Left forelimb (tissue), 1 donor: Measurements from ENCODE around the gene CEBPZOS.
A peak's percentile ranks its signal among the peaks of the same experiment; 100 is the strongest.

ENCODE experiments used
- DNase-seq: peaks from one replicate; pipeline ENCODE4 v3.0.0-alpha.2; 2018; ENCODE audit warnings: low spot score

CEBPZOS gene

DNA sequence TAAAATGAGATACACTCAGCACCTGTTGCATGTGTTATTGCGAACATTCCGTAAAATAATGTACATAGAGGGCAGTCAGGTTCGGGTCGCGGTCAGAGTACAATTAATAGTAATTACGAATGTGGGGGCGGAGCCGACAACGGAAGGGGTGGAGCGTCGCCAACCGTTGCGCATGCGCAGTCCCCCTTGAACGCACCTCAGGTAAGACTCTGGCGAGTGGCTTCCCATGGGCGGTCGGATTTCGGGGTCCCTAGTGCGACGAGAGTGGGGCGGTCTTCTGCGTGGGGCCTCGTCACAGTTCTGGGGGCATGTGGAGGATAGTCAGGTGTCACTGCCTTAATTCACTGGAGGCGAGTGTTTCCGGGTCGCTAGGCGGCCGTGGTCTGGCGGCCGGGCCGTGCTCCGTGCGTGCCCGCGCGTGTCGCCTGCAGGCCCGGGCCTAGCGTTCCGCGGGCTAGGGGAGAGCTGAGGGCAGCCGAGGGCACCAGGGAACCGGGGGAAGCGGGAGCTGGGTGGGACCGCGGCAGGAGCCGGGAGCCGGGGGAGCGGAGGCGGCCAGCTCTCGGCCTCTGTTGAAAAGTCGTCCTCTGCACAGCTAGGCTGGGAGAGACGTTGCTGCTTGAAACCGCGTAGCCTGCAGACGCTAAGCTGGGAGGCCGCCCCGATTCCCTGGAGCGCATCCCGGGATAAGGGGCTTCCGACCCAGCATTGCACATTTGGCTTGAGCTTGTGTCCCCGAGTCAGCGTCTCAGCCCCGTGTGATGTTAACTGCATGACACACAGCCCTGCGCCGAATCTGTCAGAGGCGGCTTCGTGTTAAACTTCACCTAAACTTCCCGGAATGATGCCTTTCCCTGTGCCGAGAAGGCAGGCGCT lies at the start of gene CEBPZOS:
Gene CEBPZOS (plus strand): TSS at position 177 of the 876 bp plus-strand sequence. CDS start 3,209 bp downstream, outside the sequence.
- DNase-seq = peak; percentile 92

DNA sequence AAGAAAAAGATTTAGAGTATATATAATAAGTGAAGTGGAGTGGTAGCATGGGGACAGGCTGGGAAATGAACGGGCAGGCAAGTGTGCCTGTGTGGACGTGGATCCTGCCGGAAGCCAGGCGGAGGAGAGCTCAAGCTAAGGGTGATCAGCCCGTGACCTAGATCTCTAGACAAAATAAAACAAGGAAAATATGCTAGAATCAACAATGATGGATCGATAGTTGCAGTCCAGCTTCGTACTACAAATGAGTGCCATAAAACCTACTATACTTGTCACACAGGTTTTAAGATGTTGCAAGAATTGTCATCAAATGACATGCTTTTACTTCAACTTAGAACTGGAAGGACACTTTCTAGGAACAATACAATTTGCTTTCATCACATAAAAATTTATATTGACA lies 48.0 kb upstream of the CEBPZOS start:
- DNase-seq = no peak

DNA sequence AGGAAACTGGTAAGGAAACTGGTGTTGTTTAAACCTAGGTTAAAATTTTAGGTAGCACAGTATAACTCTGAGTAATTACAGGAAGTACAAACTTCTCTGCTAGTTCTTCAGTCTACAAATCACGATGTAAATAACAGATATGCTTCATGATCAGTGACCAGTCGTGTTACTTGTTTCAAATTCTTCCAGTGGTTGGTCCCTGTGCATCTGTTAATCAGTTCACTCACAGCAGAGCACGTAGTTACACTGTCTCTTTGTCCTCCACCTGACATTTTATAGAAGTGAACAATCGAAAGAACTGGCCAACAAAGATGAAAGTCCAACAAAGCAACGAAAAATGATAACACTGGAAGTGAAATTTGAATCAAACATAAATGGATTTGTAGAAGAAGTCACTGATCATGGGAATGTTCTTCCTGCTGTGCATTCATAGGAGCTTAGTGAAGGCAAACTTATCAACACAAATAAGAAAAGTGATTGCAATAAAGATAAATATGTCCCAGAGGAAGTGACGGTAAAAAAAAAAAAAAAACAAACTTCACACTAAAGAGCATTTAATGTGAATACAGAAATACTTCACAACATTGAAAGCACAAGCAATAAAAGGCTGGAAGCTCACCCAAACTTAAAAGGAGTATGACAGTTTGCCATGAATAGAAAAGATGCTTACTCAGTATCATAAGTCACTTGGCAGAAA lies 46.5 kb upstream of the CEBPZOS start:
- DNase-seq = no peak

DNA sequence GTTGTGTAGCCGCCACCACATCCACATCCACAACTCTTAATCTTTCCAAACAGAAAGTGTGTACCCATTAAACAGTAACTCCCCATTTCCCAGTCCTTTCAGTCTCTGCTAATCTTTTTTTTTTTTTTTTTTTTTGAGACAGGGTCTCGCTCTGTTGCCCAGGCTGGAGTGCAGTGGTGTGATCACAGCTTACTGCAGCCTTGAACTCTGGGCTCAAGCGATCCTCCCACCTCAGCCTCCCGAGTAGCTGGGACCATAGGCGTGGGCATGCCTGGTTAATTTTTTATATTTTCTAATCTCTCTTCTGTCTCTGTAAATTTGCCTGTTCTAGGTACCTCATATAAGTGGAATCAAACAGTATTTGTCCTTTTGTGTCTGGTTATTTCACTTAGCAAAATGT lies 43.1 kb upstream of the CEBPZOS start:
- no peak for DNase-seq

DNA sequence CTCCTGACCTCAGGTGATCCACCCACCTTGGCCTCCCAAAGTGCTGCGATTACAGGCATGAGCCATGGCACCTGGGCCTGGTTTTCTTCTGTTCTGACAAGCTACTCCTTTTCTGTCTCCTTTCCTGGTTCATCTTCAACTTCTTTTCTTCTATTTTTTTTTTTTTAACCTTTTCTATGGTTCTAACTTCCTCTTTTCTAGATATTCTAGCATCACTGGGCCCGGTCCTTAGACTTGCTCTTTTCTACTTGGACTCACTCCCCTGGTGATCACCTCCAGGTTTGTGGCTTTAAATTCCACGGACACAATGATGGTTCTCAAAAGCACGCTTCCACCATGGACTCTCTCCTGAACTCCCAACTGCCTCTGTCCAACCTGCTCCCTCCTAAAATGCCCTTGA lies 41.5 kb upstream of the CEBPZOS start:
- DNase-seq = no peak

DNA sequence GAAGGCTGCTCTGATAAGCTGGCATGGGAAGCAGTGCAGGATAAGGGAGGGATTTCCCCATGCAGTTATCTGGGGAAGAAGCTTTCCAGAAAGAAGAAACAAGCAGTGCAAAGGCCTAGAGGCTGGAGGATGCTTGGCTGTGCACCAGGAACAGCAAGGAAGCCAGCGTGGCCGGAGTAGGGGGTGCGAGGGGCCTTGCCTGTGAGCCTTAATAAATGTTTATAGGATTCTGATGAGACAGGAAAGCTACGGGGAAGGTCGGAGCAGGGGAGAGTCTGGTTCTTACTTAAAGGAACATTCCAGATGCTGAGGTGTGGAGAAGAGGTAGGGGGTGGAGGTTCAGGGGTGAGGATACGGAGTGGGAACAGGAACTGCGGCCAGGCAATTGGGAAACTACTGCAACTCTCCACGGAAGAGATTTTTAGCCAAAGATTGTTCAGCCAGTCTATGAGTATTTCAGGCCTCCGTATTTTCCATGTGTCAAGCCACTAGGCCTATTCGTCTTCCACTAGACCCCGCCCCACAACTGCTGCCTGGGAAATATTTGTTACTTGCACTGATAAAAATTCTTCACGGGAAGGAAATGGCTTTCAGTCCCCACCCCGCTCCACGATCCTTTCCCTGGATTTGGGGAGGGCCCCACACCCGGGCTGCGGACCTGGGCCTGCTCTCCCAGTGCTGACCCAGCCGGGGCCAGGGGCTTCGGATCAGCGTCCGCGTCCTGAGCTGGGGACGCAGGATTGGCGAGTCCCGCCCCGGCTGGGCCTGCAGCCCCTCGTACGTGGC lies 40.0 kb upstream of the CEBPZOS start:
- DNase-seq = peak; percentile 84

DNA sequence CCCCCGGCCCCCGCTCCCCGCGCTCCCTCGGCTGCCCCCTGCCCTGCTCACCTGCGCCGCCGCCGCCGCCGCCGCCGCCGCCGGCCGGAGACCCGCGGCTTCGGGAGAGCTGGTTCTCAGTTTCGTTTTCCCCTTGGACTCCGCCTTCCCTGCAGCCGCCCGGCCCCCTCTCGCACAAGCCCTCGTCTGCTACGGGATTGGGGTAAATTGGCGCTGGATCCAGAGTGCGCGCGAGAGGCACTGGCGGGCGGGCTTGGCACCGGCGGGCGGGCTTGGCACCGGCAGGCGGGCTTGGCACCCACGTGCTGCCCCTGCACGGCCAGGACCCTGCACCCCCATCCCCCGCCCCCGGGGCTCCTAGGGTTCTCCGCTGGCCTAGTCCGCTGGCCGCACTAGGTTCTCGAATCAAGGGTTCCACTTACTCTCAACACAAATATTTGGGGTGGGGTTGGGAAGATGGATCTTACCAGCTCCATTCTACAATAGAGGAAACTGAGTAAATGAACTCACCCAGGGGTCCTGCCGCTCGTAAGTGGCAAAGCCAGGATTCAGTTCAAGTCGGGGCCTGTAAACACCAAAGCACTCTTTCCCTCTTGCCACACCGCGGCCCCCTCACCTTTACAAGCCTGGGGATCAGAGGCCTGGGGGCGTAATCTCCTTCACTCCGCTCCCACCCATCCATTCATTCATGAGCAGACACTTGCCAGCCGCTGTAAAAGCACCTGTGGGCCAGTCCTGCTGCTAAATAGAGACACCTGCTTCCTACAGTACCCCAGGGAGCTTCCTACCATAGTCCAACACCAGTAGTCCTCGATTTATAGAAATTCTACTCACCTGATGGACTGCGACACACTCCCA lies 39.2 kb upstream of the CEBPZOS start, which contains the start of gene EIF2AK2:
Gene EIF2AK2 (minus strand): TSS at position 124 of the 858 bp plus-strand sequence. CDS start 9,174 bp downstream, outside the sequence.
- DNase-seq = peak; percentile 91

DNA sequence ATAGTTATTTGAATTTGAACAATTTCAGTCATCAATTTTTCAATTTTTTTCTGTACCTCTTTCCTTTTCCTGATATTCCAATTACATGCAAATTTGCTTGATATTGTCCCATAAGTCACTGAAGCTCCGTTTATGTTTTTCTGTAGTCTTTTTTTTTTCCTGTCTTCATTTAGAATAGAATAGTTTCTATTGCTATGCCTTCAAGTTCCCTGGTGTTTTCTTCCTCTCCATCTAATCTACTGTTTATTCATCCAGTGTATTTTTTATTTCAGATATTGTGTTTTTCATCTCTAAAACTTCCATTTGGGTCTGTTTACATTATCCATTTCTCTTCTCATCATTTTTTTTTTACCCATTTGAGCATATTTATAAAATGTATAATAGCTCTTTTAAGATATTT lies 31.5 kb upstream of the CEBPZOS start:
- DNase-seq = no peak

DNA sequence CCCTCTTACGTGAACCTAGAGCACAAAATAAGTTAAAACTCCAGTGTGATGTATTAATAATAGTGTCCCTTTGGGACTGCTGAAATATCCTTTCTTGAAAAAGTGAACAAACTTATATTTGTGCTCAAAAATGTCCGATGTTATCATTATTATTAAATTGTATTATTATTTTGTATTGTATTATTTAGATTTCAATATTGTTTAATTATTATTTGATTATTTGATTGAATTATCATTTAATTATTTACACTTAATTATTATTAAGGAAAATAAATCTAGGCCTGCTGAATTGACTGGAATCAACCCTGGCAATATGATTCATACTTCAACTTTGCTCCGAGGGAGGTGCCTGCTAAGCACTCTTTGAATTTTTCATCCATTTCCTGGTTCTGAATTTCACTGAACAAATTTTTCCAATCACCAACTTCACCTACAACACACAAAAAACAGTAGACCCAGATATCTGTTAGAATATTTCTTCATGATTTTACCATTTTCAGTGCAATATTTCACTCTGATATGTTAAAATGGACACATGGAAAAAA lies 28.6 kb upstream of the CEBPZOS start:
- DNase-seq = no peak

DNA sequence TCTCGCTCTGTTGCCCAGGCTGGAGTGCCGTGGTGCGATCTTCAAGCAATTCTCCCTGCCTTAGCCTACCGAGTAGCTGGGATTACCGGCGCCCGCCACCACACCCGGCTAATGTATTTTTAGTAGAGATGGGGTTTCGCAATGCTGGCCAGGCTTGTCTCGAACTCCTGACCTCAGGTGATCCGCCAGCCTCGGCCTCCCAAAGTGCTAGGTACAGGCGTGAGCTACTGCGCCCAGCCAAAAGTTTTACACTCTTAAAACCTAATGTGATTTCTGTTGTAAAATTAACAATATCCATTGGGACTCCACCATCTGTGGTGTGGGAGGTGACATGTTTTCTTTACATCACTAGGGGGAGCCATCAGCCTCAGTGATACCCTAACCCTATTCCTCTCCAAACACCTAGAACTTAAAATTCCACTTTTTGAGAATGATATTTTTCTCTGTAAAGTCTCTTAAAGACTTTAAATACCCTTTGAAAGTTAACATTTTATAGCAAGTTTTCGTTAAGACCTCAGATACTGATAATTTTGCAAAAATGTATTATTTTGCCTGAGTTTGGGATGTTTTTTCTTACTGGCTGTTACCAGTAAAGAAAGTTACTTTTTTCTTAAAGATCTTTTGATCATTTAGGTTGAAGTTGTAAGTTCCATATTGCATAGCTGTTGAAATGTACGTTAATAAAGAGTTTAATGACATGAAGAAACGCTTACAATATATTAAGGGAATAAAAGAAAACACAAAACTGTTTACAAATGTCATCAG lies 27.9 kb upstream of the CEBPZOS start:
- no peak for DNase-seq

DNA sequence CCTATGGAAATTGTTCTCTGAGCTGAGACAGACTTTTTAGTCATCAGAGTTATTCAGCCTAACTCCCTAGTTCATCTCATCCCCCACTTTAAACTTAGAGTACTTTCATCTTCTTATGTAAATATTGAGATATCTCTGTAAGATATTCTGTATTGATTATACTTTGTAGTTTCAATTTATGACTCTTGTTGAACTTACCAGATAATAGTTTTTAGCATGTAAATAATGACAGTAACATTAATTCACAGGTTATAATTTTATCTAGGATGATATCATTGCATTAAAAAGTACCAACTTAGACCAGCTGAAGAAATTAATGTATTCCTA lies 24.7 kb upstream of the CEBPZOS start:
- DNase-seq = no peak

DNA sequence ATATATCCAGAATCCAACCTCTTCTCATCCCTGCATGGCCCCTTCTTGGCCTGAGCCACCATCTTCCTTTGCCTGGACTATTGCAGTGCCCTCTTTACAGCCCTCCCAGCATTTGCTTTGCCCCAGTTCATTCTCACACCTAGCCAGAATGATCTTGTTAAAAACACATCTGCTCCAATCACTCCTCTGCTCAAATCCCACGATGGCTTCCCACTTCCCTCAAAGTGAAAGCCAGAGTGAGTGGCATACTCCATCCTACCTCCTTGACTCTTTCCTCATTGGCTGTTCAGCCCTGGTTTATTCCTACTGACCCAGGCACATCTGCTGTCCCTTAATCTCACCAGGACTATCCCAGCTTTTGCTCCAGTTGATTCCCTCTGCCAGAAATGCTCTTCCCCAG lies 22.6 kb upstream of the CEBPZOS start:
- no peak for DNase-seq

DNA sequence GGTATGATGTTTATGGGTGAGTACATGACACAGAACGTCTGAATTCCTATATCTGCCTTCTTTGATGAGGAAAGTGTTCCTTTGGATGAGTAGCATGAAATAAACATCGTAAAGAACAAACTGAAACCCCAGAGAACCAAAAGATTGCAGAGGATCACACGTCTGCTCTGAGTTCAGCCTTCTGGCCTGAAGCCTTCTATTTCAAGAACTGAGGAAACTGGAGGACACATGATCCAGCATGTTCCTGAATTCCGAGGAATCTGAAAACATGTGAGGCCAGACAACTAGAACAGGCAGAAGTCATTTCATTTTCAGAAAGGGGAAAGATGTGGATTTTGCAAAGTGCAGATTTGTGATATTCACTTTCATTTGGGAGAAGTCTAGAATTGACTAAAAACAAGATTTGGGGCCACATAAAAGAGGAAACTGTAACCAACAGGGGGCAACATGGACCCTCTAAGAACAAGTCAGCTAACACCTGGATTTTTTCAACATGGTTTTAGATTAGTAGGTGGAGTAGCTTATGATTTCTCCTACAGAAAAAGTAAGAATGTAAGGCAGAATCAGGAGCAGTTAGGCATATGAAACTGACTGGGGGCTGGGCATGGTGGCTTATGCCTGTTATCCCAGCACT lies 16.2 kb upstream of the CEBPZOS start:
- no peak for DNase-seq

DNA sequence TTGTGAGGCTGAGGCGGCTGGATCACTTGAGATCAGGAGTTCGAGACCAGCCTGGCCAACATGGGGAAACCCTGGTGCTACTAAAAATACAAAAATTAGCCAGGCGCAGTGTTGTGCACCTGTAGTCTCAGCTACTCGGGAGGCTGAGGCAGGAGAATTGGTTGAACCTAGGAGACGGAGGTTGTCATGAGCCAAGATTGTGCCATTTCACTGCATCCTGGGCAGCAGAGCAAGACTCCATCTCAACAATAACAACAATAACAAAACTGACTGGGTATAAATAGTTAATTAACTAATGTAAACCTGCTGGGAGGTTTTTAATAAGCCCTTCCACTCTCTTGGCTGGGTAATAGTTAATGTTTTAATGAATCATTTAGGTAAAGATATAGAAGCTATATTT lies 15.7 kb upstream of the CEBPZOS start:
- no peak for DNase-seq

DNA sequence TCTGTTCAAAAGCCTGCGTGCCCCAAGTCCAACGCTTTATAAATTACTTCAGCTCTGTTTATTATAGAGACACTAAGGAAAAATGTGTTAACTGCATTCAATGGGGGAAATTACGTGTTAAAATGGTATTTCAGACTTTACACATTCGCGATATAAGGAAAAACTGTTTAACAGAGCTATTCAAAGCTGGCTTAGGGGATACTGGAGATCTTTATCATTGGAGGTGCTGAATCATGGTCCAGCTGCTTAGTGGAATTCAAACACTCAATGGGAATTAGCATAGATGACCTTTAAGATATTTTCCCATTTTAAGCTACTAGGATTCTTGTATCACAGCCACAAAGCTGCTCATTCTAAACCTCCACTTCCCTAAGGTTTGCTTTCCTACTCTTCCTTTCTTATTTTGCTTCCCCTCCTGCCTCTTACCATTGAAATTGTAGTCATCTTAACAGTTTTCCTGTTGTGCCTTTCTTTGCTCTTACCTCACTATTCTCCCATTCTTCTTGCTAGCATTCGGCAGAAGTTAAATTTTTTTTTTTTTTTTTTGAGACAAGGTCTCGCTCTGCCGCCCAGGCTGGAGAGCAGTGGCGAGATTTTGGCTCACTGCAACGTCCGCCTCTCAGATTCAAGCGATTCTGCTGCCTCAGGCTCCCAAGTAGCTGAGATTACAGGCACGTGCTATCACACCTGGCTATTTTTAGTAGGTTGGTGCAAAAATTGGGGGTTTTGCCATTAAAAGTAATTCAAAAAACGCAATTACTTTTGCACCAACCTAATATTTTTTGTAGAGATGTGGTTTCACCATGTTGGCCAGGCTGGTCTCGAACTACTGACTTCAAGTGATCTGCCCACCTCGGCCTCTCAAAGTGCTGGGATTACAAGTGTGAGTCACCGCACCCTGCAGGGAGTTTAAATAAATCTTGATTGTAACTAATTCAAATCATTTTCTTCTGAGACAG lies 14.3 kb upstream of the CEBPZOS start:
- no peak for DNase-seq

DNA sequence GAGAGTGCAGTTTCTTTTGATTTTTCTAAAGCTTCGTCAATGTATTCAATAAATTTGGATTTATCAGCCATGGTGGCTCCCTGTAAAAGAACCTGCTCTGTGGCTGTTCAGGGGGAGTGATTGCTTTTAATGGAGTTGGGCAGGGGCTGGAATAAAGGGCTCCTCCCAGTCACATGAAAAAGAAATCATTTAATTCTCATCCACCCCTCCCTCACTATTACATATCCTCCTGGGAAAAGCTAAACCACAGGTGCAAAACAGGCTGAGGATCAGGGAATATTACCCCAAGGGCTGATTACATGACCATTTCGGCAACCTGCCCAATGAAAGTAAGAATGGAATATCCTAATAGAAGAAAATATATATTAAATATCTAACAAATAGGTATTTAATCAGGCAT lies 7.7 kb upstream of the CEBPZOS start, which contains the start of gene SULT6B1:
Gene SULT6B1 (minus strand): TSS at position 101 of the 400 bp plus-strand sequence. CDS start 30 bp downstream, at position 71.
- no peak for DNase-seq

DNA sequence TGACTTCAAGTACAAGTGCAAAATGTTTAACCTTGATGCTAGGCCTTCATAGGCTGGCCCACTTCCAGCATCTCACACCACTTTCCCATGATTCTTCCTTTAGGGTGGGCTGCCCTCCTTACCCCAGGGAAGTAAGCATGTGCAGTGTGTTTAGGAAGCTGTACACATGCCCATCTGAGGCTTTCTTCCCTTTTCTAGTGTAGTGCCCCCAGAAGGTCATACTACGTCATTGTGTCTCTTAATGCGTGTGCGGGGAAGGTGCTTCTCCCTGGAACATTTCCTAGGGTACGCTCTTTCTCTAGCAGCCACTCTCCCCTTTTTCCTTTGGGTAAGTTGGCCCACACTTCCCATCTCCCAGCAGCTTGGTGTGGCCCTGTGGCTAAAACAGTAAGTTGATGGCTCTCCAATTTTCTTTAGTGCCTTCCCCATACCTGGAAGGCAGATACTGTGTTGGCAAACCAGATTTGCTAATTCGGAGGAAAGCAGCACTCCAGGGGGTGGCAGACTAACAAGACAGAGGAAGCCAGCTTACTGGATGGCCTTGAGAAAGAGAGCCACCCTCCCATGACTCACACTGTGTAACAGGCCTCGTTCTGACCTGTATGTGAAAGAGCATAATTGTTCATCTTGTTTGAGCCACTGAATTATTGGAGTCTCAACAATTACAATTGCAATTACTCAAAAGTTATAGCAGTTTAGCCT lies 6.7 kb upstream of the CEBPZOS start:
- no peak for DNase-seq

DNA sequence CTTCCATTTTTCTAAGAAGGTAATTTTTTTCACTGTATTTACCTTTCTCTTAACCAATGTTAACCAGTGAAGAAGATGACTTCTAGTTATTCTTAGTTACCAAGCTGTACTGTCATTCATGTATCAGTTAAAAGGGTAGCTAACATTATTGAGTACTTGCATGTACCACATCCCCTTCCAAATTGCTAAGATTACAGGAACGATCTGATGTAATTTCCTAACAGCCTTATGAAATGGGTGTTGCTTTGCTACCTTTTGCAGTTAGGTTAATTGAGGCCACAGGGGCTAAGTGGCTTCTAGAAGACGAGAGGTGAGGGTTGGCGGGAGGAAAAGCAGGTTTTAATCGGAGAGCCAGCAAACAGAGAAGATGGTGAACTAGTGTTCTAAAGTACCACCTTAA lies 6.0 kb upstream of the CEBPZOS start:
- DNase-seq = no peak
